GM18909 (cell line): ENCODE measurements around the gene RTN4RL1.

Experiments
- ATAC-seq: cut with Tn5 transposase; IDR thresholded peaks from one replicate; pipeline ENCODE4 v1.9.1; 2021; ENCODE audit warnings: mild to moderate bottlenecking; ENCODE audit not compliant: unreplicated experiment, poor library complexity

Gene RTN4RL1

DNA sequence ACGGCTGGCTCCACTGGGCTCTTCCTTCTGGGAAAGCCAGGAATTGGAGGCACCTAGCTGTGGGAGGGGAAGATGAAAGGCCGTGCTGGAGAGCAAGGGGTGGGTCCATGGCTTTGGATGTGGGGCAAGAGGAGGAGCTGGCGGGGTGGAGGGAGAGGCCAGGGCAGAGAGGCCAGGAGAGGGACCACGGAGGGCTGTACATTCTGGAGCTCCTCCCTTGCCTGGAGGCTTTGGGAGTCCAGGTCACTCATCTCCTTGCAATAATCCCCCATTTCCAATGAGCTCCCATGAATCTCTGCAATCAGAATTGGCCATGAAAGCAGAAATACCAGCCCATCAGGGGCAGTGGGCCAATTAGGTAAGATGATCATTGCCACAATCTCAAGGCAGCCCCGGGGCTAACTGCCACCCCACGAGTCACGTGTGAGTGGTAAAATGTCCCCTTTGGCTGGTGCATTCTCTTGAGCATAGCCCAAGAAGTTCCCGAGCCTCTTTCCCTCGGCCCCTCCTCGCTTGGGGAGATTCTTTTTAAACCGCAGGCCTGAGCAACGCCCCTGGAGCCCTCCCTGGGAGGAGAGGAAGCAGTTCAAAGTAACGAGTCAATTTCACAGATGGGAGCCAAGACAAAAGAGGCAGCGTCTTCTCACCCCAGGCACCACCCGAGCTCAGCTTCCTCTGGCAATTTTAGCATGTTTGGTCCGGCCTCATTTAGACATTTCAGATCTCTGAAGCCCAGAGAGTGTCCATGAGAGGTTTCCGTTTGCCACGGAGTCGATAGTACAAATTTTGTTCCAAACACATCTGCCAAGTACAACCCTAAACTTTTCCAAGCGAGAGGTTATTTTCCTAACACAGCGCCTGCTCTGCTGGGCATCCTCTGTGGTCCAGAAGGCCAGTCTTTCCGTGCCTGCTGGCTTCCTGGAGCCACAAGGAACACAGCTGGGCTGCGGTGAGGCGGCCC lies 13.4 kb downstream of the RTN4RL1 start:
- ATAC-seq = no peak

- no peak for ATAC-seq
These were observed 15.4 kb downstream of the RTN4RL1 start for GRCh38 chr17:2009737-2010136.

GRCh38 chr17:2008332-2009126 lies 16.6 kb downstream of the RTN4RL1 start:
- no peak for ATAC-seq

- no peak for ATAC-seq
These were observed 20.6 kb downstream of the RTN4RL1 start for GRCh38 chr17:2004435-2004952.

DNA sequence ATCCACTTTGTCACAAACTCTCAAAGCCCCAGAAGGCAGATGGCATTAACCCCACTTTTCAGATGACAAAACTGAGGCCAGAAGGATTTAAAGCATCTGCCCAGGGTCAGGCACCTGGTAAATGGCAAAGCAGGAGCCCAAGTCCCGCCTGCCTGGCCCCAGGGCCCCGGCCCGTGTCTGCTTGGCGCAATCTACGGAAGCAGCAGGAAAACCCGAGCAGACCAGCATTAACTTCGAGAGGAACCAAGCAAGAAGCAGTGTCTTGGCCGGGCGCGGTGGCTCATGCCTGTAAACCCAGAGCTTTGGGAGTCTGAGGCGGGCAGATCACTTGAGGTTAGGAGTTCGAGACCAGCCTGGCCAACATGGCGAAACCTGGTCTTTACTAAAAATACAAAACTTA lies 21.6 kb downstream of the RTN4RL1 start:
- ATAC-seq = no peak

DNA sequence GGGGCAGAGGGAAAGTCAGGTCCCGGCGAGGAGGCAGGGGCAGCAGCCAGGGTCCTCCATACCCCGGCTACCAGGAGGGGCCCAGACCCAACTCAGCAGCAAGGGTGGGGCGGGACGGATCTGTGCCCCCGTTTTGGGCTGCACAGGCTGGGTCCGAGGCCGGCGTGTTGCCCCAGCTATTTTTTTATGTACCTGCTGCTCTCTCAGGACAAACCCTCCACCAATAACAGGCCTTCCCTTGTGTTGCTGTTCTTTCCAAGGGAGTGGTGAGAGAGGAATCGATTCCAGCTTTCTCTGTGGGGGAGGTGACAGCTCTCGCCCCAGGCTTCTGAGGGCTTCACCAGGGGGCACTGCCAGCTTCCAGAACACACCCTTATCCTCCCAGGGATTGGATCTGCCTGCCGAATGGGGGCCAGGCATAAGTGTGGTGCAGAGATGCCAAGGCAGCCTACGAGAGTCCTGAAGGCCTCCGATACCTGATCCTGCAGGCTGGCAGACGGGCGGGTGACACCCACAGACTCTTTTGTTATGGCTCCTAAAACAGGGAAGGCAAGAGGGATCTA lies 22.3 kb downstream of the RTN4RL1 start:
- ATAC-seq = no peak

GRCh38 chr17:1999557-2000251 lies 25.4 kb downstream of the RTN4RL1 start:
- ATAC-seq = no peak

GRCh38 chr17:1997927-1998742 lies 27.0 kb downstream of the RTN4RL1 start:
- ATAC-seq = no peak

- ATAC-seq = no peak
These were observed 27.7 kb downstream of the RTN4RL1 start for GRCh38 chr17:1997289-1997926.

- no peak for ATAC-seq
These were observed 28.3 kb downstream of the RTN4RL1 start for GRCh38 chr17:1996800-1997288.

GRCh38 chr17:1995907-1996799 lies 29.0 kb downstream of the RTN4RL1 start:
- no peak for ATAC-seq

DNA sequence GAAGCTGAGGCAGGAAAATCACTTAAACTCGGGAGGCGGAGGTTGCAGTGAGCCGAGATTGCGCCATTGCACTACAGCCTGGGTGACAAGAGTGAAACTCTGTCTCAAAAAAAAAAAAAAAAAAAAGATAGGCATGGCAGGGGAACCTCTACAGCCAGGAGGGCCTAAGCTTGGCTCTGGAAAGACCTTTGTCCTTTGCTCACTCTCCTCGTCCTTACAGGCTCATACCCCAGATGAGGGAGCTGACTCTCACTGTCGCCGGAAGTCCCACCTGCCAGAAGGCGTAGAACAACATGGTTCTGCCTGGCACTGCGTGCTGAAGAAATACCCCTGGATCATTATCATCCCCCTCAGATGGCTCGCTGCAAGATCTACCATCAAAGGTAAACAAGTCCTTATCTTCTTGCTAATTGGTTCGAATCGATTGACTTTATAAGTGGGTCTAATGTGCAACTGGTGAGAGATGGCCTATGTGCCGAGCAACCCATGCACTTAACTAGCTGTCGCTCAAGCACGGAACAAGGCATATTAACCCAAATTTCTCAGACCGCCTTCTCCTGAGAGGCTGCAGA lies 29.7 kb downstream of the RTN4RL1 start:
- no peak for ATAC-seq

DNA sequence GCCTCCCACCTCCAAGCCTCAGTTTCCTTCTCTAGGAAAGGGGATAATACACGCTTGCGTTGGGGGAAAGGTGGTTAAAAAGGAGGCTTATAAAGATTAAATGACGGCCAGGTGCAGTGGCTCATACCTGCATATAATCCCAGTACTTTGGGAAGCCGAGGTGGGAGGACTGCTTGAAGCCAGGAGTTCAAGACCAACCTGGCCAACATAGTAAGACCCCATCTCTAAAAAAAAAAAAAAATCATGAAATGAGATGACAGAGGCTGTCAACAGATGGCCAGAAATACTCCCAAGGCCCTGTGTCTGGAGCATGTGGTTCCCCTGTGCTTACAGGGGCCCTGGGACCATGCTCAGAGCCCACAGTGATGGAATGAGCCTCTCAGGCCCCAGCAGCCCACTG lies 30.4 kb downstream of the RTN4RL1 start:
- ATAC-seq = no peak

DNA sequence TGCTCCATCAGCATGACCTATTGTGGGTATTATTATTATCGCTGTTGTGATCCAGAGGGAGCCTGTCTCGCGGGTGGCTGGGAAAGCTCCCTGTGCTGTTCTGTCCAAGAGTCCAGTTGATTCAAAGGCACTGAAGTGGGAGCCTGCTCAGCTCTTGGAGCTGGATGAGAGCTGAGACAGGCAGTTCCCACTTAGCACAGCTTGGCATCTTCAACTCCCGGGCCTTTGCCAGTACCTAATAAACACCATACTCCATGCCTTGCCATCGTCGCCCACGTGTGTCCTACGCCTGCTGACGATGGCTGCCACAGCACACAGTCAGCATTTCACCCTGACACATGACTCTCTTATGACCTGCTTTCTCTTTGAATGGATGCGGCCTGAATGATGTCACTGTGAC lies 32.6 kb downstream of the RTN4RL1 start:
- no peak for ATAC-seq

- ATAC-seq = no peak
These were observed 36.0 kb downstream of the RTN4RL1 start for GRCh38 chr17:1989135-1989534.

DNA sequence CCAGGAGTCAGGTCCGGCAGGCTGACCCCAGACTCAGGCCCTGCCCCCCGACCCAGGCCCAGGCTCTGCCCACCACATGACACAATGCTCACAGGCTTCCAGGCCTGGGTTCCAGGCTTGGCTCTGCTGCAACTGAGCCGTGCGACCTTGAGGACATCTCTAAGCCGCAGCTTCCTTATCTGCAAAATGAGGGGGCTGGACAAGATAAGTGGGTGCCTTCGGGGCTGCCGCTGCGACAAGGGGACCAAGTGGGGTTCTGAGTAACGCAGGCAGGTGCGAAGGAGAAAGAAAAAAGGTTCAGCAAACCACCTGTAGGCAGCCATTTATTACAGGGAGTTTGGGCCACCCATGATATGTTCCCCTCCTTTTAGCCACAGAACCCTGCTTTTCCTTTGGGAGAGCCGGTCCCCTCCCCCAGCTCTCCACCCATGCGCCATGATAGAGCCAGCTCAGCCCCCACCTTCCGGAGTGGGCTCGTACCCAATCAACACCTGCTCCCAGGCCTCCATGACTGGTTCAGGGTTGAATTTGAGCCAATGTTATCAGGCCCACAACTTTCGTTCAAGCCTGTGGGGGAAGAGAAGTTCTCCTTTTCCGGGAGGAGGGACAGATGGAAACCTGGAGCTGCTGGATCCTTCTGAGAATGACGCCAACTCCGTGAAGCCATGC lies 38.2 kb downstream of the RTN4RL1 start:
- ATAC-seq = no peak

DNA sequence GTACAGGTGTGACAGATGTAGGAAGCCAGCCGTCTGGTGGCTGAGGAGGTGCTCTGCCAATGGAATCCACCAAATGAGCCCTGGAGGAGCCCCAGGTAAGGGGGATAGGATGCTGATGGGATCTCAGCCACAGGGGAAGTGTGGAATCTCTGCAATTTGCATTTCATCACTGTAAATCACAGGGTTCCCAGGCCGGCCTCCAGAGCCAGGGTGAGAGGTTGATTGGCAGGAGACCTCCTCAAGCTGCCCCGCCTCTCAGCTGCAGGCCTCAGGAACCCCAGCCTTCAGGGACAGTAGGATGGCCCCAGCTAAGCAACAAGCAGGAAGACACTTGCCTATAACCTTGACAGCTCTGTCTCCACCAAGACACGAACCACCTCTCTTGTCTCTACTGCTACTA lies 39.4 kb downstream of the RTN4RL1 start:
- ATAC-seq = no peak
